ENCODE data around the gene BTBD6.

DNA sequence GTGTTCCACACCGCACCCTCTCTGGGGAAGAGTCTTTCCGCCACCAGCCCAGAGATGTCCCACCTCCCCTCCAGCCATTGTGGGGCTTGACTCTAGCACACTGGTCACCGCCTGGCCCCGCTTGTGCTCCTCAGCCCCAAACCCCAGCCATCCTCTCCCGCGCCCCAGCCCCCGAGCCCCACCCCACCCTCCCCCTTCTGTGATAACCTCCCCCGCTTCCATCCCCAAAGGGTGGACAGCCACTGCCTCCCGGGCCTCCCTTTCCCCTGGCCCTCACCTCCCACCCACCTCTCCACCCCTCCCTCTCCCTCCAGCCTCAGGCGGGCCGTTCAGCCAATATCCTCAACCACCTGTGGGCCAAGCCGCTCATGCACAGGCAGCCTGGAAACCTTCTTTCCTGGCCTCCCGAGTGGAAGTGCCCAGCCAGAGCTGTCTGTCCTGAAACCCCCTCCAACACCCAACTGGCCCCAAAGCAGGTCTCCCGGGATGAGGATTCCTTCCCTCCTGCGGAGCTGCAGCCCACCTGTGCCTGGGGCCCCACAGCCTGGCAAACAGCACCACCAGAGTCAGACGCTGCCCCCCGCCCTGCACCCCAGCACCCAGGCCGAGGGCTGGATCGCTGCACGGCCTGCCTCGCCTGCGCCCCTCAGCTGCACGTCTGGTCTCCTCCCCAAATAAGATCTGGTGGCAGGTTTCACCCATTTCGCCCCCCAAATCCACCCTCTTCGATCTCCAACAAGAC, 40.2 kb upstream of the BTBD6 start:
- TF ChIP-seq, protein P1, sequence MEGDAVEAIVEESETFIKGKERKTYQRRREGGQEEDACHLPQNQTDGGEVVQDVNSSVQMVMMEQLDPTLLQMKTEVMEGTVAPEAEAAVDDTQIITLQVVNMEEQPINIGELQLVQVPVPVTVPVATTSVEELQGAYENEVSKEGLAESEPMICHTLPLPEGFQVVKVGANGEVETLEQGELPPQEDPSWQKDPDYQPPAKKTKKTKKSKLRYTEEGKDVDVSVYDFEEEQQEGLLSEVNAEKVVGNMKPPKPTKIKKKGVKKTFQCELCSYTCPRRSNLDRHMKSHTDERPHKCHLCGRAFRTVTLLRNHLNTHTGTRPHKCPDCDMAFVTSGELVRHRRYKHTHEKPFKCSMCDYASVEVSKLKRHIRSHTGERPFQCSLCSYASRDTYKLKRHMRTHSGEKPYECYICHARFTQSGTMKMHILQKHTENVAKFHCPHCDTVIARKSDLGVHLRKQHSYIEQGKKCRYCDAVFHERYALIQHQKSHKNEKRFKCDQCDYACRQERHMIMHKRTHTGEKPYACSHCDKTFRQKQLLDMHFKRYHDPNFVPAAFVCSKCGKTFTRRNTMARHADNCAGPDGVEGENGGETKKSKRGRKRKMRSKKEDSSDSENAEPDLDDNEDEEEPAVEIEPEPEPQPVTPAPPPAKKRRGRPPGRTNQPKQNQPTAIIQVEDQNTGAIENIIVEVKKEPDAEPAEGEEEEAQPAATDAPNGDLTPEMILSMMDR (IDR thresholded peaks at IDR 0.05): no peak
- TF ChIP-seq ZNF121 (CRISPR knock-in tag; IDR thresholded peaks at IDR 0.05) (no peak), ZBTB21 (CRISPR knock-in tag; IDR thresholded peaks at IDR 0.05; ENCODE audit: borderline replicate concordance) (no peak), ETV6 (CRISPR knock-in tag; IDR thresholded peaks at IDR 0.05) (no peak), CREB1 (CRISPR knock-in tag; IDR thresholded peaks at IDR 0.05) (no peak)
- TF ChIP-seq, protein P2, sequence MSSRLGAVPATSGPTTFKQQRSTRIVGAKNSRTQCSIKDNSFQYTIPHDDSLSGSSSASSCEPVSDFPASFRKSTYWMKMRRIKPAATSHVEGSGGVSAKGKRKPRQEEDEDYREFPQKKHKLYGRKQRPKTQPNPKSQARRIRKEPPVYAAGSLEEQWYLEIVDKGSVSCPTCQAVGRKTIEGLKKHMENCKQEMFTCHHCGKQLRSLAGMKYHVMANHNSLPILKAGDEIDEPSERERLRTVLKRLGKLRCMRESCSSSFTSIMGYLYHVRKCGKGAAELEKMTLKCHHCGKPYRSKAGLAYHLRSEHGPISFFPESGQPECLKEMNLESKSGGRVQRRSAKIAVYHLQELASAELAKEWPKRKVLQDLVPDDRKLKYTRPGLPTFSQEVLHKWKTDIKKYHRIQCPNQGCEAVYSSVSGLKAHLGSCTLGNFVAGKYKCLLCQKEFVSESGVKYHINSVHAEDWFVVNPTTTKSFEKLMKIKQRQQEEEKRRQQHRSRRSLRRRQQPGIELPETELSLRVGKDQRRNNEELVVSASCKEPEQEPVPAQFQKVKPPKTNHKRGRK (CRISPR knock-in tag; IDR thresholded peaks at IDR 0.05; ENCODE audit: borderline replicate concordance): no peak
- TF ChIP-seq, protein P3, sequence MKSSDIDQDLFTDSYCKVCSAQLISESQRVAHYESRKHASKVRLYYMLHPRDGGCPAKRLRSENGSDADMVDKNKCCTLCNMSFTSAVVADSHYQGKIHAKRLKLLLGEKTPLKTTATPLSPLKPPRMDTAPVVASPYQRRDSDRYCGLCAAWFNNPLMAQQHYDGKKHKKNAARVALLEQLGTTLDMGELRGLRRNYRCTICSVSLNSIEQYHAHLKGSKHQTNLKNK (CRISPR knock-in tag; IDR thresholded peaks at IDR 0.05): no peak
